Uterus (tissue), 4 donors: ENCODE measurements around the gene ADGRG7. TPM values are rescaled to one million over a fixed set of nuclear protein-coding genes. Genes with fewer than 3 reads are reported as not detected.
A peak's percentile ranks its signal among the peaks of the same experiment; 100 is the strongest.

Source experiments
- DNase-seq, 2 donors: peaks; one replicate each; pipeline ENCODE4 v3.0.0-alpha.2; 2019 to 2020
- H3K27ac ChIP-seq, 2 donors: fragments of 200-600 bp; sonication (generic); 1 replicate in 1 of 2; 2 replicates in 1 of 2; pipeline ENCODE4 v1.5.1; 2016 to 2018
- H3K27me3 ChIP-seq, 2 donors: fragments of 200-600 bp; sonication (generic); one replicate each; pipeline ENCODE4 v1.5.1; 2018 to 2019; ENCODE audit warnings: control low read depth in 1 of 2
- H3K36me3 ChIP-seq, 2 donors: fragments of 200-600 bp; sonication (generic); one replicate each; pipeline ENCODE4 v1.5.1; 2019; ENCODE audit warnings: control low read depth in 1 of 2
- H3K4me1 ChIP-seq, 2 donors: fragments of 200-600 bp; sonication (generic); one replicate each; pipeline ENCODE4 v1.5.1; 2018 to 2019; ENCODE audit warnings: control low read depth in 1 of 2
- H3K4me3 ChIP-seq, 2 donors: fragments of 200-600 bp; sonication (generic); 1 replicate in 1 of 2; 2 replicates in 1 of 2; pipeline ENCODE4 v1.5.1; 2018 to 2019; ENCODE audit warnings: mild to moderate bottlenecking in 1 of 2
- H3K9me3 ChIP-seq, 2 donors: fragments of 200-600 bp; sonication (generic); one replicate each; pipeline ENCODE4 v1.5.1; 2019; ENCODE audit warnings: control low read depth in 1 of 2
- POLR2A ChIP-seq, 2 donors: fragments of 450-650 bp; IDR thresholded peaks; one replicate each; pipeline ENCODE4 v1.6.1; 2016; ENCODE audit warnings: antibody characterized with exemption in 2 of 2, mild to moderate bottlenecking in 1 of 2, moderate library complexity in 1 of 2
- intact Hi-C: fragments of 100-400 bp; cut with DNase I; formaldehyde crosslinking; loops from one replicate; pipeline ENCODE4 v1.15.1; 2023; ENCODE audit warnings: low total_unique reads
- total RNA-seq, 4 donors: library from RNA; depleted of rRNA in 3 of 4; stranded (reverse); fragments of >200 nt in 3 of 4; gene quantifications; one replicate each; pipeline versions ENCODE4 v1.1.0 to v1.2.4, GENCODE V29; 2014 to 2023
- TF ChIP-seq, protein P1 (sequence below), 4 experiments: fragments of 200-600 bp in 2 of 4; fragments of 450-650 bp in 2 of 4; sonication (generic) in 2 of 4; IDR thresholded peaks; one replicate each; pipeline ENCODE4 v1.5.1; 2016 to 2019; ENCODE audit warnings: antibody characterized with exemption in 4 of 4, mild to moderate bottlenecking in 2 of 4, moderate library complexity in 1 of 4
- donor health status: DM: yes; HTN: yes; CAD: no.

The ADGRG7 gene, protein sequence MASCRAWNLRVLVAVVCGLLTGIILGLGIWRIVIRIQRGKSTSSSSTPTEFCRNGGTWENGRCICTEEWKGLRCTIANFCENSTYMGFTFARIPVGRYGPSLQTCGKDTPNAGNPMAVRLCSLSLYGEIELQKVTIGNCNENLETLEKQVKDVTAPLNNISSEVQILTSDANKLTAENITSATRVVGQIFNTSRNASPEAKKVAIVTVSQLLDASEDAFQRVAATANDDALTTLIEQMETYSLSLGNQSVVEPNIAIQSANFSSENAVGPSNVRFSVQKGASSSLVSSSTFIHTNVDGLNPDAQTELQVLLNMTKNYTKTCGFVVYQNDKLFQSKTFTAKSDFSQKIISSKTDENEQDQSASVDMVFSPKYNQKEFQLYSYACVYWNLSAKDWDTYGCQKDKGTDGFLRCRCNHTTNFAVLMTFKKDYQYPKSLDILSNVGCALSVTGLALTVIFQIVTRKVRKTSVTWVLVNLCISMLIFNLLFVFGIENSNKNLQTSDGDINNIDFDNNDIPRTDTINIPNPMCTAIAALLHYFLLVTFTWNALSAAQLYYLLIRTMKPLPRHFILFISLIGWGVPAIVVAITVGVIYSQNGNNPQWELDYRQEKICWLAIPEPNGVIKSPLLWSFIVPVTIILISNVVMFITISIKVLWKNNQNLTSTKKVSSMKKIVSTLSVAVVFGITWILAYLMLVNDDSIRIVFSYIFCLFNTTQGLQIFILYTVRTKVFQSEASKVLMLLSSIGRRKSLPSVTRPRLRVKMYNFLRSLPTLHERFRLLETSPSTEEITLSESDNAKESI
- under 1 TPM in 2 of 4 donors, not detected in 2; 0.21 to 0.70 TPM for total RNA-seq

DNA sequence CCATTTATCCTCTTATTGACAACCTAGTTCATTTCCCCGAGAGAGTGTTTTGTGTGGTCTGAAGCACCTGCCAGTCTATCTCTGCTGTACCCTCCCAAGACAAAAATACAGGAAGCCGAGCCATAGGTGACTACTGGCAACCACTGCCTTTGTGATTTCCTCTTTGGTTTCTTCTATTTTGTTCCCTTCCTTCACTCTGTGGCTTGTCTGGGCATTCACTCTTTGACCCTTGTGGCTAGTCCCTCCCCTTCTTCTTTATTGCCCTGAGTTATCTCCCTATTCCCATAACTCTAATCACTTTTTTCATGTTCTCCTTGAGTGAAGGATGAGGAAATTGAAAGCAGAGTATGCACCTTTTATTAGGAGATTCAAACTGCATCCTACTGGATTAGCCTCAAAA lies at the start of gene ADGRG7:
TSS of gene ADGRG7 (plus strand) at position 297 of the 400 bp plus-strand sequence. CDS start 256 bp downstream, outside the sequence.
- Histone ChIP-seq H3K27me3 (no peaks in the 10 kb centered on the region), H3K4me3 (no peak within 1 kb of the TSS), H3K27ac (peak within 1 kb of the TSS in 1 of 2 donors; percentile 20), H3K4me1 (no peaks in the 10 kb centered on the region), H3K9me3 (no peaks in the 10 kb centered on the region), H3K36me3 (no peaks in the 10 kb centered on the region)
- DNase-seq = no peak
- TF ChIP-seq POLR2A (IDR thresholded peaks at IDR 0.05) = no peak
- TF ChIP-seq, protein P1, sequence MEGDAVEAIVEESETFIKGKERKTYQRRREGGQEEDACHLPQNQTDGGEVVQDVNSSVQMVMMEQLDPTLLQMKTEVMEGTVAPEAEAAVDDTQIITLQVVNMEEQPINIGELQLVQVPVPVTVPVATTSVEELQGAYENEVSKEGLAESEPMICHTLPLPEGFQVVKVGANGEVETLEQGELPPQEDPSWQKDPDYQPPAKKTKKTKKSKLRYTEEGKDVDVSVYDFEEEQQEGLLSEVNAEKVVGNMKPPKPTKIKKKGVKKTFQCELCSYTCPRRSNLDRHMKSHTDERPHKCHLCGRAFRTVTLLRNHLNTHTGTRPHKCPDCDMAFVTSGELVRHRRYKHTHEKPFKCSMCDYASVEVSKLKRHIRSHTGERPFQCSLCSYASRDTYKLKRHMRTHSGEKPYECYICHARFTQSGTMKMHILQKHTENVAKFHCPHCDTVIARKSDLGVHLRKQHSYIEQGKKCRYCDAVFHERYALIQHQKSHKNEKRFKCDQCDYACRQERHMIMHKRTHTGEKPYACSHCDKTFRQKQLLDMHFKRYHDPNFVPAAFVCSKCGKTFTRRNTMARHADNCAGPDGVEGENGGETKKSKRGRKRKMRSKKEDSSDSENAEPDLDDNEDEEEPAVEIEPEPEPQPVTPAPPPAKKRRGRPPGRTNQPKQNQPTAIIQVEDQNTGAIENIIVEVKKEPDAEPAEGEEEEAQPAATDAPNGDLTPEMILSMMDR (IDR thresholded peaks at IDR 0.05) = no peak
- intact Hi-C loops = no loop called here

DNA sequence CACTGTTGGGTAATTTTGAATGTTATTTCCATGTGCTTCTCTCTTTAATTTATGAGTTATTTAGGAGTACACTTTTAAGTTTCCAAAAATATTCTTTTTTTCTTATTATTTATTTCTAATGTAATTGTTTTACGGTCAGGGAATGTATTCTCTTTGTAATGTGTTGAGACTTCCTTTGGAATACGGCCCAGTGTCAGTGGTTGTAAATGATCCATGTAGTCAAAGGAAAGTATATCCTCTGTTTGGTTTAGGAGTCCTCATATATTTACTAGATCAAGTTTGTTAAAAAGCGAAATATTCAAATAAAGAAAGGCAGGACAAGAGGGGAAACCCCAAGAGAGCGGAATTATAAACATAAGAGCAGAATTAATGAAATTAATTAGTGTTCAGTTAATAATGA lies 49.0 kb upstream of the ADGRG7 start:
- Histone ChIP-seq H3K36me3 (no peaks in the 10 kb centered on the region), H3K4me1 (no peaks in the 10 kb centered on the region), H3K27ac (peak overlapping the region in 1 of 2 donors; percentile 6), H3K9me3 (no peaks in the 10 kb centered on the region), H3K4me3 (no peak overlapping the region), H3K27me3 (no peaks in the 10 kb centered on the region)
- TF ChIP-seq, protein P1 (IDR thresholded peaks at IDR 0.05) = no peak
- no peak for TF ChIP-seq POLR2A (IDR thresholded peaks at IDR 0.05)
- DNase-seq = no peak
- intact Hi-C loops = no loop called here

DNA sequence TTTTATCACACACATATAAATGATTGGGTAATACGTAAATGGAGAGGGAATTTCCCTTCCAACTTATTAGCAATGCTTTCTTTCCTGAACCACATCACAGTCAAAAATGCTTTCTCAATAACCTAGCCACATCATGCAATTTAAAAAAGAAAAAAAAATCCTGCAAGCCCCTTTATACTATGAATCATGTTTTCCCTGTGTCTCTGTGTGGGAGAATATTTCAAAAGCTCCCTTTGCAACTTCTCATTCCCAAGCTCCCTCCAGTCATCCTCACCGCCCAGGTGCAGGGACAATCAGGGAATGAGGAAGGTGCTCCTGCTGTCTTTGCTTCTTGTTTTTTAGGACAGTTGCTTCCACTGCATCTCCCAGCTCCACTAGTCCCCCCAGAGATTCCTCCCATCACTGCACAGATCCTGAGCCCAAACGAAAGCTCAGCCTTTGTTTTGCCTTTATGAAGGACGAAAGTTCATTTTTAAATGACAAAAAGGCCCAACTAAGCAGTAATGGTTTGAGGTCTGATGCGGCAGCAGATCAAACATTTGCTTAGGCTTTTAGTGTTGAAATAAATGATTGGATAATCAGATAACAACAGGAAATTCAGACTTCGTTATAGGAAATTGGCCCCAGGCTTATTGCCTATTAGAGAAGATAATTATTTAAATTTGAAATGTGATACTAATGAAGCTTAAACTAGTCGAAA lies 47.8 kb upstream of the ADGRG7 start:
- Histone ChIP-seq H3K36me3 (no peaks in the 10 kb centered on the region), H3K4me1 (no peaks in the 10 kb centered on the region), H3K4me3 (no peak overlapping the region), H3K27me3 (no peaks in the 10 kb centered on the region), H3K9me3 (no peaks in the 10 kb centered on the region), H3K27ac (peak overlapping the region; percentile 53 to 55)
- DNase-seq = peak in 1 of 2 donors; percentile 19
- TF ChIP-seq POLR2A (IDR thresholded peaks at IDR 0.05) = no peak
- TF ChIP-seq, protein P1 (IDR thresholded peaks at IDR 0.05) = no peak
- intact Hi-C loops = no loop called here

DNA sequence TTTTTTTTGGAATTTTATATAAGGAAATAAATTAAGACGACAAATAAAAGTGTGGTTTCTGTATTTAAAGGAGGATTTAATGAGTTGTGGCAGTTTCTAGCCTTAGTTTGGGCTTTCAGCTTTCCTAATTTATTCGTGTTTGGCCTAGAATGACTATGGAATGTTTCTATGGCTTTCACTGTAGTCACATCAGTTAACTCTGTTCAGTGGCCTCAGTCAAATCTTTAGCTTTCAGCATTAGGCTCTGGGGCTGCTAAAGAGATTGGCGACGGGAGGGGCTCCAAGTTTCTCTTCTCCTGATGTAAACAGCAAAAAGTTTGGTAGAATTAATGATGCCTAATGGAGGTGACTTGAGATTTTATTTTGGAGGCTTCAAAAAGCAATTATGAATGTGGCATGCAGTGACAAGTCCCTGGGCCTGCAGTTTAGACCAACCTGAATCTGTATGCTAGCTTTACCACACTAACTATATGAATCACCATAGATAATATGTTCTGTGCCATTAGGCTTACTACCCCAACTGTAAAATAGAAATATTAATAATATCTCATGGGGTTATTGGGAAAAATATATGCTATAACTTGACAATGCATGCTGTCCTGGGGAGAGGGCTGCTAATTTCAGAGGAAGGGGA lies 47.1 kb upstream of the ADGRG7 start:
- Histone ChIP-seq H3K36me3 (no peaks in the 10 kb centered on the region), H3K4me1 (no peaks in the 10 kb centered on the region), H3K4me3 (no peak overlapping the region), H3K27ac (peak overlapping the region; percentile 38 to 55), H3K9me3 (no peaks in the 10 kb centered on the region), H3K27me3 (no peaks in the 10 kb centered on the region)
- no peak for TF ChIP-seq POLR2A (IDR thresholded peaks at IDR 0.05)
- TF ChIP-seq, protein P1 (IDR thresholded peaks at IDR 0.05) = no peak
- no peak for DNase-seq
- intact Hi-C loops = no loop called here
